NB4 (cell line): ENCODE data around the gene ATG5.
"Not testable (repeated sequence)": the region's sequence is repeated elsewhere in the genome, so short reads cannot be mapped to it uniquely, and the experiment has no call there.

Source experiments
- DNase-seq: peaks from one replicate; pipeline ENCODE4 v3.0.0; 2010; ENCODE audit warnings: low read depth
- H3K4me3 ChIP-seq: one replicate; pipeline ENCODE4 v1.5.1; 2011; ENCODE audit warnings: mild to moderate bottlenecking, low read depth, low read length, moderate library complexity
- CTCF ChIP-seq: IDR thresholded peaks from one replicate; pipeline ENCODE4 v1.5.1; 2012; ENCODE audit warnings: low read depth, low read length
- MAX ChIP-seq: IDR thresholded peaks from 2 replicates; pipeline ENCODE4 v1.6.1; 2011; ENCODE audit warnings: low read depth, low read length
- MYC ChIP-seq: IDR thresholded peaks from 2 replicates; pipeline ENCODE4 v1.6.1; 2011; ENCODE audit warnings: low read depth, low read length
- POLR2A ChIP-seq: IDR thresholded peaks from 2 replicates; pipeline ENCODE4 v1.6.1; 2011; ENCODE audit warnings: mild to moderate bottlenecking; ENCODE audit not compliant: insufficient read length; ENCODE audit errors: extremely low read depth

ATG5 gene

GRCh38 chr6:106155219-106155830 is 170.2 kb downstream of the ATG5 start:
- no peak overlapping the region for H3K4me3 ChIP-seq
- no peak for DNase-seq
- TF ChIP-seq POLR2A (no peak), CTCF (no peak), MYC (no peak), MAX (no peak)

GRCh38 chr6:106154326-106154725 is 171.2 kb downstream of the ATG5 start:
- DNase-seq, result no peak
- TF ChIP-seq POLR2A, result no peak
- no peak for TF ChIP-seq MAX
- no peak for TF ChIP-seq MYC
- TF ChIP-seq CTCF, result no peak
- no peak overlapping the region for H3K4me3 ChIP-seq

- no peak for DNase-seq
- no peak overlapping the region for H3K4me3 ChIP-seq
- no peak for TF ChIP-seq CTCF
- no peak for TF ChIP-seq MAX
- TF ChIP-seq MYC, result no peak
Observed at GRCh38 chr6:106152952-106153351, 172.6 kb downstream of the ATG5 start.

GRCh38 chr6:106152476-106152875 is 173.1 kb downstream of the ATG5 start:
- not testable (repeated sequence) for DNase-seq

GRCh38 chr6:106149472-106150069 is 176.0 kb downstream of the ATG5 start:
- no peak overlapping the region for H3K4me3 ChIP-seq
- no peak for TF ChIP-seq MYC
- TF ChIP-seq POLR2A, result no peak
- no peak for TF ChIP-seq MAX
- TF ChIP-seq CTCF, result no peak
- DNase-seq, result no peak

More at GRCh38 chr6:106152476-106152875, 173.1 kb downstream of the ATG5 start:
- not testable (repeated sequence) for H3K4me3 ChIP-seq

- TF ChIP-seq MAX (no peak), POLR2A (no peak), CTCF (no peak), MYC (no peak)
- DNase-seq, result no peak
- H3K4me3 ChIP-seq, result no peak overlapping the region
Observed at GRCh38 chr6:106147476-106147875, 178.1 kb downstream of the ATG5 start.
